ENCODE results near the gene GIPC3.

GIPC3 gene

DNA sequence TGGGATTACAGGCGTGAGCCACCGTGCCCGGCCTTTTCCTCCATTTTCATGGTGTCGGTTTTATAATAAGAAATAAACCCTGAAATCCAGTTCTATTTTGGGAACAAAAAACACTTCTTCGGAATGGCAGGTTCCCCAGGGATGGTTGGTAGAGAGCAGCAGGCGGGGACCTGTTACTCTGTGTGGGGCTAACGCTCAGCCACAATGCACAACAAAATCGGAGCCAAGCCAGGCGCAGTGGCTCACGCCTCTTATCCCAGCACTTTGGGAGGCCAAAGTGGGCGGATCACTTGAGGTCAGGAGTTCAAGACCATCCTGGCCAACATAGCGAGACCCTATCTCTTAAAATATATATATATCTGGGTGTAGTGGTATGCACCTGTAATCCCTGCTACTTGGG, 15.7 kb downstream of the GIPC3 start:
- H3K4me1 ChIP-seq (ENCODE audit: control insufficient read depth, low read depth, low read length): no peaks in the 10 kb centered on the region
- H3K27ac ChIP-seq (ENCODE audit: low read depth, low read length): no peak overlapping the region
- no peak for DNase-seq
- no peaks in the 10 kb centered on the region for H3K36me3 ChIP-seq (ENCODE audit: control insufficient read depth, insufficient read depth, low read length)
- no peak overlapping the region for H4K5ac ChIP-seq (ENCODE audit: low read length)
- no peak overlapping the region for H3K56ac ChIP-seq (ENCODE audit: low read length)
- no peak overlapping the region for H2BK15ac ChIP-seq (replicated peaks; ENCODE audit: low read depth)
- no peak overlapping the region for H4K8ac ChIP-seq (ENCODE audit: low read depth, low read length)
- H3K4ac ChIP-seq (ENCODE audit: low read depth, low read length): no peak overlapping the region
- H3K23ac ChIP-seq (ENCODE audit: low read length): no peak overlapping the region
- no peak overlapping the region for H3K18ac ChIP-seq (ENCODE audit: low read length)
- H3K4me3 ChIP-seq (ENCODE audit: low read length): no peak overlapping the region
- no peak overlapping the region for H3K9ac ChIP-seq (ENCODE audit: low read length)
- H2BK120ac ChIP-seq (ENCODE audit: low read depth, low read length): no peak overlapping the region
- WGBS (ENCODE audit: extremely low coverage, insufficient coverage, low lambda C conversion rate): no CpG with 5 or more reads among the region's 12 CpGs
- no peak overlapping the region for H2AK5ac ChIP-seq (ENCODE audit: low read length)
- no peak overlapping the region for H3K4me2 ChIP-seq (ENCODE audit: low read length)
- H3K79me1 ChIP-seq (ENCODE audit: low read length): no peaks in the 10 kb centered on the region
- H2BK5ac ChIP-seq (ENCODE audit: low read length): no peak overlapping the region
- H3K79me2 ChIP-seq (ENCODE audit: control insufficient read depth, insufficient read depth, low read length): no peaks in the 10 kb centered on the region
- no peaks in the 10 kb centered on the region for H3K27me3 ChIP-seq (ENCODE audit: insufficient read depth, low read length, poor library complexity)

DNA sequence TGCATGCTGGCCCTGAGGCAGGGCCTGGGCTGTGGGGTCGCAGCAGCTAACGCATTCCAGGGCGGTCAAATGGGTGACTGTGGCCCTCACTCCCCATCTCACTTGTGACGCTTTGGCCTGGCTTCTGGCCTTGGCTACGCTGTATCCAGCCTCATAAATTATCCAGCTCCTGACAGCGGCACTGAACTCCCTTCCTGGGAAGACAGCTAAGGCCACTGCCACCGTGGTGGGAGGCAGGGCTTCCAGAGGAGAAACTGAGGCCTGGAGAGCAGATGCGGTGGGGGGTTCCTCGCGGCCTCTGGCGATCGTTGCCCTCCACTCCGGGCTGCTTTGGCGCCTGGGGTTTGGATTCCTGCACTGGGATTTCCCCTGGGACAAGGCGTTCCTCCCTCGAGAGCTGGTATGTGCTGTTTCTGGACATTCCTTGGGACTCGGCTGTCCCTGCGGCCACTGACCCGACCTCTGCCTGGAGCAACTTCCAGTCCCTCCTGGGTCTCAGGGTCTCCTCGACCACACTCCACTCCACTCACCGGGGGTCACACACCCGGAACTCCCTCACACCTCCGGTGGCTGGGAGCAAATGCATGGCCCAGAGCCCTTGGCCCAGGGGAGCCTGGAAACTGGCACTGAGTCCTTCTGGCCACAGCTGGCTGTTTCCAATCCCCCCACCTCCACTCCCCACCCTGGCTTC, 18.0 kb downstream of the GIPC3 start:
- H3K79me2 ChIP-seq (ENCODE audit: control insufficient read depth, insufficient read depth, low read length): no peaks in the 10 kb centered on the region
- H2AK5ac ChIP-seq (ENCODE audit: low read length): no peak overlapping the region
- no peak overlapping the region for H3K9ac ChIP-seq (ENCODE audit: low read length)
- no peak overlapping the region for H3K4me2 ChIP-seq (ENCODE audit: low read length)
- H2BK5ac ChIP-seq (ENCODE audit: low read length): no peak overlapping the region
- H2BK120ac ChIP-seq (ENCODE audit: low read depth, low read length): no peak overlapping the region
- H3K27me3 ChIP-seq (ENCODE audit: insufficient read depth, low read length, poor library complexity): no peaks in the 10 kb centered on the region
- no peak overlapping the region for H4K5ac ChIP-seq (ENCODE audit: low read length)
- no peaks in the 10 kb centered on the region for H3K36me3 ChIP-seq (ENCODE audit: control insufficient read depth, insufficient read depth, low read length)
- no peaks in the 10 kb centered on the region for H3K79me1 ChIP-seq (ENCODE audit: low read length)
- no peak for DNase-seq
- H3K4ac ChIP-seq (ENCODE audit: low read depth, low read length): no peak overlapping the region
- peaks cover 4% of the 10 kb centered on the region for H3K4me1 ChIP-seq (ENCODE audit: control insufficient read depth, low read depth, low read length)
- no peak overlapping the region for H4K8ac ChIP-seq (ENCODE audit: low read depth, low read length)
- H3K23ac ChIP-seq (ENCODE audit: low read length): no peak overlapping the region
- H3K27ac ChIP-seq (ENCODE audit: low read depth, low read length): no peak overlapping the region
- no peak overlapping the region for H2BK15ac ChIP-seq (replicated peaks; ENCODE audit: low read depth)
- H3K56ac ChIP-seq (ENCODE audit: low read length): no peak overlapping the region
- no peak overlapping the region for H3K18ac ChIP-seq (ENCODE audit: low read length)
- no peak overlapping the region for H3K4me3 ChIP-seq (ENCODE audit: low read length)
- no CpG with 5 or more reads among the region's 23 CpGs for WGBS (ENCODE audit: extremely low coverage, insufficient coverage, low lambda C conversion rate)

DNA sequence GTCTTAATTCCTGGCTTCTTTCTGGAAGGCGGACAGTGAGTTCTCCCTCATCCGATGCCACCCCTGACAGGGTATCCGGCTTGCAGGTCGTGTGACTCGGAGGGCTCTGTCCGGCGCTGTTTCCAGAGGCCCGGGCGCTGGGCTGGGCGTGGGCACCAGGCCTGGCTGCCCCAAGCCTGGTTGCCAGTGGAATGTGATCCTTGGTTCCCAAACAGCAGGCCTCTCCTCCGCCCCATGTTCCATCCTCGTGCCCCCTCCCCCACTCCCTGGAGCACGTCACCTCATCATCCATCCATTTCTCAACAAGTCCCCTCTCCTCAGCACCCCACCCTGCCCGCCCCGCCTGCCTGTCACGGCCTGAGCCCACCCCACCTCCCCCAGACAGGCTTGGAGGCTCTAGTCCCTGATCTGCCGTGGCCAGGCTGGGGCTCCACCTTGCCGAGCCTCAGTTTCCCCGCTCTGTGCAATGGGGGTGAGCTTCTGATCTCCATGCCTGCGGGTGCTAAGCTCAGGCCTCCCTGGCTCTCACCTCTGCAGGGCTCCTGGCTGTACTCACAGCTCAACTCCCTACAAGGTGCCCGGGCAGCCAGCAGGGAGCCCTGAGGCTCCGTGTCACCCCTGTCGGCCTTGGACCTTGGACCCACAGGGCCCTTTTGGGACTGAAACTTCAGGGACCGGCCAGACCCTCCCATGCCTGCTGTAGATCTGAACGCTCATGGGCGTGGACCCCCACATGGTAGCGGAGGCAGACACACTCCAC, 19.1 kb downstream of the GIPC3 start:
- H2AK5ac ChIP-seq (ENCODE audit: low read length): no peak overlapping the region
- H3K23ac ChIP-seq (ENCODE audit: low read length): no peak overlapping the region

DNA sequence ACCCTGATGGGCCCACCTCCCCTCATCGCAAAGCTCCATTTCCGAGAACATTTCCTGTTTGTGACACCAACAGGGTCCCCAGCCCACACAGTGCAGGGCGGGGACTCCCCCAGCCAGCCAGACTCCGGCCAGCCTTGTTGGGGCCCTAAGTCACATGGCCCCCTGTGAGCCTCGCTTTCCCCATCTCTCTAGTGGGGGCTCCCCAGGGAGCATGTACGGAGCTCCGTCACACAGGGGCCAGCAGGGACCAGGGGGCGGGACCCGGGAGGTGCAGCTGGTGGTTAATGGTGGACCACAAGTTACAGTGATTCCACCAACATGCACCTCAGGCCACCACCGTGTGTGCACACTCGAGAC, 19.7 kb downstream of the GIPC3 start:
- no CpG with 5 or more reads among the region's 11 CpGs for WGBS (ENCODE audit: extremely low coverage, insufficient coverage, low lambda C conversion rate)
- Histone ChIP-seq H3K4me1 (ENCODE audit: control insufficient read depth, low read depth, low read length) (peaks cover 4% of the 10 kb centered on the region), H3K27ac (ENCODE audit: low read depth, low read length) (no peak overlapping the region), H3K9ac (ENCODE audit: low read length) (no peak overlapping the region), H2BK5ac (ENCODE audit: low read length) (no peak overlapping the region), H3K18ac (ENCODE audit: low read length) (no peak overlapping the region), H4K8ac (ENCODE audit: low read depth, low read length) (no peak overlapping the region), H3K4me2 (ENCODE audit: low read length) (no peak overlapping the region), H3K79me2 (ENCODE audit: control insufficient read depth, insufficient read depth, low read length) (no peaks in the 10 kb centered on the region), H3K56ac (ENCODE audit: low read length) (no peak overlapping the region), H2BK15ac (replicated peaks; ENCODE audit: low read depth) (no peak overlapping the region), H3K27me3 (ENCODE audit: insufficient read depth, low read length, poor library complexity) (no peaks in the 10 kb centered on the region), H3K23ac (ENCODE audit: low read length) (no peak overlapping the region), H3K4me3 (ENCODE audit: low read length) (no peak overlapping the region), H4K5ac (ENCODE audit: low read length) (no peak overlapping the region), H3K4ac (ENCODE audit: low read depth, low read length) (no peak overlapping the region), H3K36me3 (ENCODE audit: control insufficient read depth, insufficient read depth, low read length) (no peaks in the 10 kb centered on the region), H2BK120ac (ENCODE audit: low read depth, low read length) (no peak overlapping the region), H2AK5ac (ENCODE audit: low read length) (no peak overlapping the region), H3K79me1 (ENCODE audit: low read length) (no peaks in the 10 kb centered on the region)
- DNase-seq: no peak

More for the DNA sequence above, 19.1 kb downstream of the GIPC3 start:
- Histone ChIP-seq H3K56ac (ENCODE audit: low read length) (no peak overlapping the region), H3K27ac (ENCODE audit: low read depth, low read length) (no peak overlapping the region), H3K27me3 (ENCODE audit: insufficient read depth, low read length, poor library complexity) (no peaks in the 10 kb centered on the region), H4K8ac (ENCODE audit: low read depth, low read length) (no peak overlapping the region), H2BK5ac (ENCODE audit: low read length) (no peak overlapping the region), H2BK15ac (replicated peaks; ENCODE audit: low read depth) (no peak overlapping the region), H3K18ac (ENCODE audit: low read length) (no peak overlapping the region), H3K4me3 (ENCODE audit: low read length) (no peak overlapping the region), H3K36me3 (ENCODE audit: control insufficient read depth, insufficient read depth, low read length) (no peaks in the 10 kb centered on the region), H3K9ac (ENCODE audit: low read length) (no peak overlapping the region), H3K4me2 (ENCODE audit: low read length) (no peak overlapping the region), H3K4me1 (ENCODE audit: control insufficient read depth, low read depth, low read length) (peaks cover 4% of the 10 kb centered on the region), H4K5ac (ENCODE audit: low read length) (no peak overlapping the region), H3K79me1 (ENCODE audit: low read length) (no peaks in the 10 kb centered on the region), H3K4ac (ENCODE audit: low read depth, low read length) (no peak overlapping the region), H3K79me2 (ENCODE audit: control insufficient read depth, insufficient read depth, low read length) (no peaks in the 10 kb centered on the region), H2BK120ac (ENCODE audit: low read depth, low read length) (no peak overlapping the region)
- whole genome bisulfite sequencing (ENCODE audit: extremely low coverage, insufficient coverage, low lambda C conversion rate): no CpG with 5 or more reads among the region's 27 CpGs
- no peak for DNase-seq

DNA sequence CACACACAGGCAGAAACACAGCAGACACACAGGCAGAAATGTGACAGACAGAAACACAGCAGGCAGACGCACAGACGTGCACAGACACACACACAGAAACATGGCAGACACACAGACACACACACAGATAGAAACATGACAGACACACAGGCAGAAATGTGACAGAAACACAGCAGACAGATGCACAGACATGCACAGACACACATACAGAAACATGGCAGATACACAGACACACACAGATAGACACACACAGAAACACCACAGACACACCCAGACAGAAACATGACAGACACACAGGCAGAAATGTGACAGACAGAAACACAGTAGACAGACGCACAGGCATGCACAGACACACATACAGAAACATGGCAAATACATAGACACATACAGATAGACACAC, 20.1 kb downstream of the GIPC3 start:
- Histone ChIP-seq H3K4me2 (ENCODE audit: low read length) (no peak overlapping the region), H3K27ac (ENCODE audit: low read depth, low read length) (no peak overlapping the region), H2BK15ac (replicated peaks; ENCODE audit: low read depth) (no peak overlapping the region), H3K18ac (ENCODE audit: low read length) (no peak overlapping the region), H2BK5ac (ENCODE audit: low read length) (no peak overlapping the region), H4K5ac (ENCODE audit: low read length) (no peak overlapping the region), H2AK5ac (ENCODE audit: low read length) (no peak overlapping the region), H3K79me1 (ENCODE audit: low read length) (no peaks in the 10 kb centered on the region), H4K8ac (ENCODE audit: low read depth, low read length) (no peak overlapping the region), H3K56ac (ENCODE audit: low read length) (no peak overlapping the region), H3K23ac (ENCODE audit: low read length) (no peak overlapping the region), H2BK120ac (ENCODE audit: low read depth, low read length) (no peak overlapping the region), H3K4me3 (ENCODE audit: low read length) (no peak overlapping the region), H3K79me2 (ENCODE audit: control insufficient read depth, insufficient read depth, low read length) (no peaks in the 10 kb centered on the region), H3K4me1 (ENCODE audit: control insufficient read depth, low read depth, low read length) (peaks cover 4% of the 10 kb centered on the region), H3K36me3 (ENCODE audit: control insufficient read depth, insufficient read depth, low read length) (no peaks in the 10 kb centered on the region), H3K9ac (ENCODE audit: low read length) (no peak overlapping the region), H3K27me3 (ENCODE audit: insufficient read depth, low read length, poor library complexity) (no peaks in the 10 kb centered on the region), H3K4ac (ENCODE audit: low read depth, low read length) (no peak overlapping the region)
- DNase-seq: no peak
- no CpG with 5 or more reads among the region's 3 CpGs for WGBS (ENCODE audit: extremely low coverage, insufficient coverage, low lambda C conversion rate)
